ENCODE data around the gene XRN1.
"Not testable (repeated sequence)": the region's sequence is repeated elsewhere in the genome, so short reads cannot be mapped to it uniquely, and the experiment has no call there.

The XRN1 gene

GRCh38 chr3:142443060-142443459 lies 4.8 kb downstream of the XRN1 start:
- H3K4me3 ChIP-seq (ENCODE audit: low read depth, low read length); DNase-seq (ENCODE audit: low read depth): not testable (repeated sequence)

GRCh38 chr3:142439499-142440220 lies 8.2 kb downstream of the XRN1 start:
- H3K4me3 ChIP-seq (ENCODE audit: low read depth, low read length); DNase-seq (ENCODE audit: low read depth): not testable (repeated sequence)

- H3K4me3 ChIP-seq (ENCODE audit: low read depth, low read length); DNase-seq (ENCODE audit: low read depth): not testable (repeated sequence)
These were observed 9.7 kb downstream of the XRN1 start for GRCh38 chr3:142438096-142438495.

GRCh38 chr3:142436951-142437585 lies 10.8 kb downstream of the XRN1 start:
- DNase-seq (ENCODE audit: low read depth) = no peak
- H3K4me3 ChIP-seq (ENCODE audit: low read depth, low read length) = no peak overlapping the region

GRCh38 chr3:142434503-142434902 lies 13.3 kb downstream of the XRN1 start:
- no peak for DNase-seq (ENCODE audit: low read depth)
- no peak overlapping the region for H3K4me3 ChIP-seq (ENCODE audit: low read depth, low read length)

- no peak for DNase-seq (ENCODE audit: low read depth)
- no peak overlapping the region for H3K4me3 ChIP-seq (ENCODE audit: low read depth, low read length)
These were observed 14.7 kb downstream of the XRN1 start for GRCh38 chr3:142433110-142433509.

GRCh38 chr3:142429582-142429981 lies 18.3 kb downstream of the XRN1 start:
- H3K4me3 ChIP-seq (ENCODE audit: low read depth, low read length) = no peak overlapping the region
- DNase-seq (ENCODE audit: low read depth) = no peak

GRCh38 chr3:142424754-142425153 lies 23.1 kb downstream of the XRN1 start:
- no peak overlapping the region for H3K4me3 ChIP-seq (ENCODE audit: low read depth, low read length)
- DNase-seq (ENCODE audit: low read depth) = no peak

GRCh38 chr3:142418926-142419592 lies 28.8 kb downstream of the XRN1 start:
- no peak for DNase-seq (ENCODE audit: low read depth)

GRCh38 chr3:142417302-142417701 lies 30.5 kb downstream of the XRN1 start:
- no peak for DNase-seq (ENCODE audit: low read depth)
- no peak overlapping the region for H3K4me3 ChIP-seq (ENCODE audit: low read depth, low read length)

More at GRCh38 chr3:142418926-142419592, 28.8 kb downstream of the XRN1 start:
- no peak overlapping the region for H3K4me3 ChIP-seq (ENCODE audit: low read depth, low read length)

- not testable (repeated sequence) for DNase-seq (ENCODE audit: low read depth); H3K4me3 ChIP-seq (ENCODE audit: low read depth, low read length)
These were observed 47.3 kb downstream of the XRN1 start for GRCh38 chr3:142400537-142400936.

- DNase-seq (ENCODE audit: low read depth) = no peak
- no peak overlapping the region for H3K4me3 ChIP-seq (ENCODE audit: low read depth, low read length)
These were observed 52.8 kb downstream of the XRN1 start for GRCh38 chr3:142394921-142395622.

- DNase-seq (ENCODE audit: low read depth) = no peak
These were observed 62.8 kb downstream of the XRN1 start for GRCh38 chr3:142385078-142385477.

GRCh38 chr3:142374687-142375086 lies 73.2 kb downstream of the XRN1 start:
- DNase-seq (ENCODE audit: low read depth) = no peak
- H3K4me3 ChIP-seq (ENCODE audit: low read depth, low read length) = no peak overlapping the region

More at GRCh38 chr3:142385078-142385477, 62.8 kb downstream of the XRN1 start:
- no peak overlapping the region for H3K4me3 ChIP-seq (ENCODE audit: low read depth, low read length)

- not testable (repeated sequence) for H3K4me3 ChIP-seq (ENCODE audit: low read depth, low read length); DNase-seq (ENCODE audit: low read depth)
These were observed 78.3 kb downstream of the XRN1 start for GRCh38 chr3:142369576-142369975.

GRCh38 chr3:142366434-142366833 lies 81.4 kb downstream of the XRN1 start:
- H3K4me3 ChIP-seq (ENCODE audit: low read depth, low read length) = no peak overlapping the region
- no peak for DNase-seq (ENCODE audit: low read depth)

- no peak overlapping the region for H3K4me3 ChIP-seq (ENCODE audit: low read depth, low read length)
- no peak for DNase-seq (ENCODE audit: low read depth)
These were observed 83.8 kb downstream of the XRN1 start for GRCh38 chr3:142363936-142364467.

GRCh38 chr3:142363433-142363832 lies 84.4 kb downstream of the XRN1 start:
- not testable (repeated sequence) for H3K4me3 ChIP-seq (ENCODE audit: low read depth, low read length); DNase-seq (ENCODE audit: low read depth)

GRCh38 chr3:142359367-142359766 lies 88.5 kb downstream of the XRN1 start:
- no peak for DNase-seq (ENCODE audit: low read depth)
- no peak overlapping the region for H3K4me3 ChIP-seq (ENCODE audit: low read depth, low read length)

GRCh38 chr3:142356818-142357217 lies 91.0 kb downstream of the XRN1 start:
- no peak overlapping the region for H3K4me3 ChIP-seq (ENCODE audit: low read depth, low read length)
- DNase-seq (ENCODE audit: low read depth) = no peak
